Mucosa of rectum (tissue), 2 donors: ENCODE results near the gene COX4I2.
A peak's percentile ranks its signal among the peaks of the same experiment; 100 is the strongest.

Experiments used
- H3K27ac ChIP-seq, 2 donors: one replicate each; pipeline ENCODE4 v1.7.0; 2013; ENCODE audit warnings: inconsistent platforms in 2 of 2, low read depth in 2 of 2, low read length in 2 of 2
- H3K27me3 ChIP-seq, 2 donors: one replicate each; pipeline ENCODE4 v1.7.0; 2013; ENCODE audit warnings: low read length in 2 of 2; ENCODE audit not compliant: control insufficient read depth in 2 of 2, insufficient read depth in 2 of 2
- H3K36me3 ChIP-seq, 2 donors: one replicate each; pipeline ENCODE4 v1.7.0; 2013; ENCODE audit warnings: low read length in 2 of 2; ENCODE audit not compliant: control insufficient read depth in 2 of 2, insufficient read depth in 2 of 2
- H3K4me1 ChIP-seq, 2 donors: one replicate each; pipeline ENCODE4 v1.7.0; 2013; ENCODE audit warnings: low read length in 2 of 2, mild to moderate bottlenecking in 1 of 2; ENCODE audit not compliant: control insufficient read depth in 2 of 2, insufficient read depth in 2 of 2
- H3K4me3 ChIP-seq, 2 donors: one replicate each; pipeline ENCODE4 v1.7.0; 2013; ENCODE audit warnings: low read length in 2 of 2
- H3K9ac ChIP-seq, 2 donors: one replicate each; pipeline ENCODE4 v1.7.0; 2013; ENCODE audit warnings: low read length in 2 of 2, low read depth in 1 of 2, mild to moderate bottlenecking in 1 of 2
- H3K9me3 ChIP-seq, 2 donors: one replicate each; pipeline ENCODE4 v1.7.0; 2013; ENCODE audit warnings: low read length in 2 of 2; ENCODE audit not compliant: control insufficient read depth in 2 of 2
- donor health status: healthy.
- donor health status: Normal muscosa, but diverticular disease.

COX4I2 gene

DNA sequence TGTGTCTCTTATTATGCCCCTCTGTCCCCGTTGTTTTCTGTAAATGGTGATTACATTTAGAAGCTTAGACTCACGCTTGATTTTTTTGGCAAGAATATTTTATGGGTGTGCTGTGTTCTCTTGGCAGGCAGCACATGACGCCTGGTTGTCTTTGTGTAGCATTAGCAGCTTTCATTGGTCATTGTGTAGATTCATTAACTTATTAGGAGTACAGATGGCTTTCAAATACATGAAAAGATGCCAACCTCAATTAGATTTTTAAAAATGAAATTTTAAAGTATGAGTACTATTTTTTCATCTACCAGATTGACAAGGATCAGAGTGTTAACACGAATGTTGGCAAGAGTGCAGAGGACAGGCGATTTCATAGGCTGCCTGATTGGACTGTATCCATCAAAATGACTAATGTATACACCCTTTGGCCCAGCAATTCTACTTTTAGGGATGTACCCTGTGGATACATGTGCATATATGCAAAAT lies 15.2 kb downstream of the COX4I2 start:
- Histone ChIP-seq H3K9me3 (no peaks in the 10 kb centered on the region), H3K36me3 (no peaks in the 10 kb centered on the region), H3K27me3 (no peaks in the 10 kb centered on the region), H3K4me1 (no peaks in the 10 kb centered on the region), H3K9ac (no peak overlapping the region), H3K27ac (no peak overlapping the region), H3K4me3 (no peak overlapping the region)

DNA sequence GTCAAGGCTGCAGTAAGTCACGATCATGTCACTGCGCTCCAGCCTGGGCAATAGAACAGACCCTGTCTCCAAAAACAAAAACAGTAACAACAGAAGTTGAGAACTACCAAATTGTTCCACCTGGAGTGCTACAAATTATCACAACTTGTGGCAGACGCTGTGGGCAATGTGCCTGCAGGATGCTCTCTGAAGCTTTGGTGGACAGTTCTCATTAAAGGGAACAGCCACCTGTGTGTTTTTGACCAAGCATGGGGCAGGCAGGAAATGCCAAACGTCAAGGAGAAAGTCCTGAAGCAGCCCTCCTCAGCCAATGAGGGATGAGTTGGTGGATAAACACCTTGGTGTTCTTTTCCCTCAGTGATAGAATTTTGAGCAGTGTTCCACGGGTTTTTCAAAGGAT lies 15.8 kb downstream of the COX4I2 start:
- no peaks in the 10 kb centered on the region for H3K36me3 ChIP-seq
- H3K27me3 ChIP-seq, result no peaks in the 10 kb centered on the region
- no peak overlapping the region for H3K4me3 ChIP-seq
- no peak overlapping the region for H3K27ac ChIP-seq
- H3K9me3 ChIP-seq, result no peaks in the 10 kb centered on the region
- no peaks in the 10 kb centered on the region for H3K4me1 ChIP-seq
- H3K9ac ChIP-seq, result no peak overlapping the region

DNA sequence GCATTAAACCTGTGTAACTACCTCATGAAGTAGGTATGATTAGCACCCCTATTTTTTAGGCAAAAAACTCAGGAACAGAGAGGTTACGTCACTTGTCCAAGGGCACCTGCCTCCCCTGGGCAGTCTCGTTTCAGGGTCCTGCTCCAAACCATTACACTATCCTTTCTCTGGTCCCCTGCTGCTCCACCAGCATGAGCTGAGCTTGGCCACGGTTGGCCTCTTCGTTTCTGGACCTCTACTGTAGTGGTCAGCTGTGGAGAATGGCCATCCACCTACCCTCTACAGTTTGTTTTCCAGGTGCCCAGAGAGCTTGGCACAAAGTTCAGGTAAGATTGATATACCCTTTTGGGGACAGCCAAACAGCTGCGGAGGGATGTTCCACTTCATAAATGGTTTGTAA lies 16.8 kb downstream of the COX4I2 start:
- H3K27me3 ChIP-seq, result no peaks in the 10 kb centered on the region
- H3K9me3 ChIP-seq, result no peaks in the 10 kb centered on the region

DNA sequence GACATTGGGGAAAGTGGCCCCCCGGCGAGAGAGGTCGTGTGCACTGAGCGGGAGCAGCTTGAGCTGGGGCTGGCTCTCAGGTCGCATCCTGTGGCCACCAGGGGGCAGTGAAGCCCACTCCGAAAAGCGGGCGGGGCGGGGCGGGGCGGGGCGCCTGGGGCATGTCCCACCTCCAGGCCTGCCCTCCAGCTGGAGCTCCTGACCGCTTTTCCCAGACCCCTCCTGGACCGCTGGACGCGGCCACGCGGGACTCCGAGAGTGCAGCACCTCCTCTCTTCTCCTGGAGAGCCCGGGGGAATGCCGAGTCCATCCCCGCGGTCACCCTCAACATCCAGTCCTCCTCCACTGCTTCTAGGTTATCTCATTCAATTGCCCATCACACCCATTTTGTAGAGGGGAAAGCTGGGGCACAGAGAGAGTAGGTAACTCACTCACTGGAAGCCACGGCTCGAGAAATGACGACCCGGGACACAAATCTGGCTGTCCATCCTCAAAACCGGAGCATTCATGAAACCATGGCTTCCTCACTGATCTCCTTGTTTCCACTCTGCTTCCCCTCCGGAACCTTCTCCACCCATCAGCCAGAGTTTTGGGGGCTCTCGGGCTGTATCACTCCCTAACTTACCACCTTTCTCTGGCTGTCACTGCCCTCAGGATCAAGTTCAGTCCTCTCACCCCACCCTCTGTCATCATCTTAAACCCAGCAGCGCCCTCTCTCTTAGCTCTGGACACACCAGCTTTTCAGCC lies 24.1 kb downstream of the COX4I2 start:
- H3K27ac ChIP-seq, result peak overlapping the region; percentile 61 to 73

More for the DNA sequence above, 16.8 kb downstream of the COX4I2 start:
- Histone ChIP-seq H3K4me3 (no peak overlapping the region), H3K4me1 (no peaks in the 10 kb centered on the region), H3K9ac (no peak overlapping the region), H3K36me3 (no peaks in the 10 kb centered on the region), H3K27ac (no peak overlapping the region)

DNA sequence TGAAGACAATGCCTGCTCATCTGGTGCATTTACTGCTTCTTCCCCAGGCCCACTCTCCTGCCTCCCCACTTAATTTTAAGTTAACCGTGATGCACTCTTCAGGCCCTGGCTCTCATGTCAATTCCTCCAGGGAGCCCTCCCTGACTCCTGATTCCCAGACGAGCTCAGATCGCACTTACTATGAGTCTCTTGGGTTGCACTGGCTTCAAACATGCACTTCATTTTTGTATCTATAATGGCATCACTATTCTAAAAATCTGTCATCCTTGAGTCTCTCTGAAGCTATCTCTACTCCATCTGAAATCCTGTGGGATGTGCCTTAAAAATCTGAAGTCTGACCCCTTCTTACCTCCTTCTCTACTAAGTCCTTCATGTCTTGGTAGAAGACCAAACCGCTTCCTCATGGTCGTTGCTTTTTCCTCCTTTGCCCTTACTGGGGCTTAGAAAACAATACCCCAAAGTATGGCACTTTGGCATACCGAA lies 24.7 kb downstream of the COX4I2 start:
- peak overlapping the region; percentile 54 to 73 for H3K9ac ChIP-seq
- H3K9me3 ChIP-seq, result no peaks in the 10 kb centered on the region
- peak overlapping the region; percentile 61 to 73 for H3K27ac ChIP-seq
- peaks cover 15 to 17% of the 10 kb centered on the region in 2 donors for H3K36me3 ChIP-seq
- H3K4me1 ChIP-seq, result peaks cover 49 to 55% of the 10 kb centered on the region in 2 donors
- H3K4me3 ChIP-seq, result peak overlapping the region in 1 of 2 donors; percentile 70
- no peaks in the 10 kb centered on the region for H3K27me3 ChIP-seq

More for the DNA sequence above, 24.1 kb downstream of the COX4I2 start:
- Histone ChIP-seq H3K27me3 (no peaks in the 10 kb centered on the region), H3K36me3 (peaks cover 15 to 17% of the 10 kb centered on the region in 2 donors), H3K4me1 (peaks cover 44 to 50% of the 10 kb centered on the region in 2 donors), H3K4me3 (peak overlapping the region; percentile 55 to 71), H3K9ac (peak overlapping the region; percentile 73 to 75), H3K9me3 (no peaks in the 10 kb centered on the region)

DNA sequence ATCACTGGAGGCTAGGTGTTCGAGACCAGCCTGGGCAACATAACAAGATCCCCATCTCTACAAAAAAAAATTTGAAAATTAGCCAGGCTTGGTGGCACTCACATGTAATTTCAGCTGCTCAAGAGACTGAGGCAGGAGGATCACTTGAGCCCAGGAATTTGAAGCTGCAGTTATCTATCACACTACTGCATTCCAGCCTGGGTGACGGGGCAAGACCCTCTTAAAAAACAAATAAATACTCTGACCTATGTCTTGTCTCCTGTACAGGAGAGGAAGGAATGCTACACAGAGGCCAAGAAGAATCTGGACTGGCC lies 25.8 kb downstream of the COX4I2 start:
- H3K9me3 ChIP-seq, result no peaks in the 10 kb centered on the region
- H3K4me1 ChIP-seq, result peaks cover 57 to 61% of the 10 kb centered on the region in 2 donors
- peak overlapping the region; percentile 88 to 92 for H3K27ac ChIP-seq
- H3K4me3 ChIP-seq, result no peak overlapping the region
- H3K27me3 ChIP-seq, result no peaks in the 10 kb centered on the region
- peaks cover 15 to 17% of the 10 kb centered on the region in 2 donors for H3K36me3 ChIP-seq
- H3K9ac ChIP-seq, result peak overlapping the region in 1 of 2 donors; percentile 70

DNA sequence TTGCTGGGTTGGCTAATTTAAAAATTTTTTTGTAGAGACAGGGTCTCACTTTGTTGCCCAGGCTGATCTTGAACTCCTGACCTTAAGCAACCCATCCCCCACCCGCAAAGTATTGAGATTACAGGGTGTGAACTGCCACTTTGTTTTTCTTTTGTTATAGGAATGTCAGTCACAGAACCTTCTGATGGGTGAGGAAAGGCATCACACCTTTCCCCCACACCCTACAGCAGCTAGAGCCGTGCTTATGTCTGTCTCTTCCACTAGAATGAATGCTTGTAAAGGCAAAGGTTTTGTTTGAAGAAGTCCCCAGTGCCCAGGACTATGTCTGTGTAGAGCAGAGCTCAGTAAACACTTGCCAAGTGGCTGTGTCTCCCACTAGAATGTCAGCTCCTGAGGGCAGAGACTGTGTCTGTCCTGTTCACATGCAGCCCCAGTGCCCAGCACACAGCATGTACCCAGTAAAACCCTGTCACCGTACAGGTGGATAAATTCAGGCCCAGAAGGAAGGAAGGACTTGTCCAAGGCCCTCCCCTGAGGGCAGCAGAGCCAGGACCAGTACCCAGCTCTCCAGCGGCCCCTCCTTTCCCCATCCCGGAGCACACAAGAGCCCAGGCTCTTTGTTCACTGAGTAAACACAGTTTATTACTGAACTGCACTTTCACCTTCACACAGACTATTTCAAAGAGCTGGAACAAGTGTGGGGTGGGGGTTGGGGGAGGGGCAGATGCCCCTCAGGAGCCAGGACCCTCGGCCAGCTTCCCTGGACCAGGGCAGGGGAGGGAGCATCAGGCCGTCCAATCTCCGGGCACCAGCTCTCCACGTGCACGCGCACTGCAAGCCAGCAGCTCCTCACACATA lies 26.4 kb downstream of the COX4I2 start:
- no peak overlapping the region for H3K4me3 ChIP-seq
- peaks cover 57 to 61% of the 10 kb centered on the region in 2 donors for H3K4me1 ChIP-seq
- H3K9ac ChIP-seq, result peak overlapping the region; percentile 56 to 70
- peaks cover 15 to 17% of the 10 kb centered on the region in 2 donors for H3K36me3 ChIP-seq
- no peaks in the 10 kb centered on the region for H3K27me3 ChIP-seq
- no peaks in the 10 kb centered on the region for H3K9me3 ChIP-seq
- peak overlapping the region; percentile 88 to 92 for H3K27ac ChIP-seq

DNA sequence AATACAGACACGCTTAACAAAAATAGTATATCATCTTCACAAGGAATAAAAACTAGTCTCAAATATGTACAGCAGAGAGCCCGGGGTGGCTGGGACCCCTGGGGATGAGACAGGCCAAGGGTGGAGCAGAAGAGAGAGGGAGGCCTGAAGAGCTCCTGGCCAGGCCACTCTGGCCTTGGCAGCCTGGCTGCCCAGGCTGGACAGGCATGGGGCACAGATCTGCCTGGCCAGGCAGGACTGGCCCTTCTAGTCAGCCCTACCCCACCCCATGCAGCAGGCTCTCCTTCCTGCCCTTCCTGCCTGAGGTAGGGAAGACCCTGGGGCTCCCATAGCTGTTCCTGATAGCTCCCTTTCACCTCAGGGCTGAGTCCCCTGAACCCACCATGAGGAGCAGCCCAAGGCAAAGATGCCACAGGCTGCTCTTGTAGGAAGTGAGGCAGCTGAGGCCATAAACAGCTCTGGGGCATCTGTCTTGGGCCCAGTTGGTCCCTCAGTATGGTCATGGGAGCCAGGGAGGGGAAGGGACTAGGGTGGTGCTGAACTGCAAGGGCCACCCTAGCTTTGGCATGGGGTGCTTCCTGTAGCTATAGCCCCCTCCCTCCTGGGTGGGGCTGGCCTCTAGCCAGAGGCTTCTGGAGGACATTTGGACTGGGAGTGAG lies 27.1 kb downstream of the COX4I2 start:
- peak overlapping the region in 1 of 2 donors; percentile 37 for H3K4me3 ChIP-seq
- peaks cover 15 to 17% of the 10 kb centered on the region in 2 donors for H3K36me3 ChIP-seq
- peak overlapping the region; percentile 88 to 92 for H3K27ac ChIP-seq
- H3K9me3 ChIP-seq, result no peaks in the 10 kb centered on the region
- no peaks in the 10 kb centered on the region for H3K27me3 ChIP-seq
- H3K4me1 ChIP-seq, result peaks cover 60 to 66% of the 10 kb centered on the region in 2 donors
- peak overlapping the region; percentile 31 to 34 for H3K9ac ChIP-seq

DNA sequence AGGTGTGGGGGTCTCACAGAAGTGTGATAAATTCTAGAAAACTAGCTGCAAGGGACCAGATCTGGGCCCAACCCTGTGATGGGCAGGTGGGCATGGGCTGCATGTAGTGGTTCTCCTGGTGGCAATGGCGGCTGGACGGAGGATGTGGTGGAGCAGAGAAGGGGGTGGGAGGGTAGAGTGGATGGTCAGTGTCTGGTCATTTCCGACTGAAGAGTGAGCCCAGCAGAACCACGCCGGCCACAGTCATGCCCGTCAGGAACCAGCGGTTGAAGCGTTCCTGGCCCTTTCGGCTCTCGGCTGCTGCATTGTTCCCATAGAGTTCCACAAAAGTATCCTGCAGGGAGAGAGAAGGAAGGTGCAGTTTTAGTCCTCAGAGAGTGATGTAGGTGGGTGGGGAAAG lies 28.0 kb downstream of the COX4I2 start:
- H3K4me3 ChIP-seq, result no peak overlapping the region
- peak overlapping the region; percentile 88 to 92 for H3K27ac ChIP-seq
- H3K27me3 ChIP-seq, result no peaks in the 10 kb centered on the region
- H3K9me3 ChIP-seq, result no peaks in the 10 kb centered on the region
- H3K4me1 ChIP-seq, result peaks cover 69 to 74% of the 10 kb centered on the region in 2 donors
- H3K36me3 ChIP-seq, result peaks cover 15 to 17% of the 10 kb centered on the region in 2 donors
- H3K9ac ChIP-seq, result peak overlapping the region in 1 of 2 donors; percentile 49
